G401 (cell line): Measurements from ENCODE around the gene CAPN7. TPM values are rescaled to one million over a fixed set of nuclear protein-coding genes. Genes with fewer than 3 reads are reported as not detected.

ENCODE experiments used
- DNase-seq: peaks from one replicate; pipeline ENCODE4 v3.0.0-alpha.2; 2015; ENCODE audit warnings: low spot score
- in situ Hi-C: cut with HindIII; loops from 2 replicates; pipeline ENCODE4 v1.10.0; 2016; ENCODE audit warnings: low sequenced_read_pairs, mixed read lengths
- total RNA-seq: library from RNA; depleted of rRNA; stranded (reverse); fragments of >200 nt; shearing (Covaris generic); gene quantifications from 2 replicates; pipeline ENCODE4 v1.2.3, GENCODE V29; 2014

Gene CAPN7
- total RNA-seq, 1 experiment from 2014 or later: 26.9 TPM

DNA sequence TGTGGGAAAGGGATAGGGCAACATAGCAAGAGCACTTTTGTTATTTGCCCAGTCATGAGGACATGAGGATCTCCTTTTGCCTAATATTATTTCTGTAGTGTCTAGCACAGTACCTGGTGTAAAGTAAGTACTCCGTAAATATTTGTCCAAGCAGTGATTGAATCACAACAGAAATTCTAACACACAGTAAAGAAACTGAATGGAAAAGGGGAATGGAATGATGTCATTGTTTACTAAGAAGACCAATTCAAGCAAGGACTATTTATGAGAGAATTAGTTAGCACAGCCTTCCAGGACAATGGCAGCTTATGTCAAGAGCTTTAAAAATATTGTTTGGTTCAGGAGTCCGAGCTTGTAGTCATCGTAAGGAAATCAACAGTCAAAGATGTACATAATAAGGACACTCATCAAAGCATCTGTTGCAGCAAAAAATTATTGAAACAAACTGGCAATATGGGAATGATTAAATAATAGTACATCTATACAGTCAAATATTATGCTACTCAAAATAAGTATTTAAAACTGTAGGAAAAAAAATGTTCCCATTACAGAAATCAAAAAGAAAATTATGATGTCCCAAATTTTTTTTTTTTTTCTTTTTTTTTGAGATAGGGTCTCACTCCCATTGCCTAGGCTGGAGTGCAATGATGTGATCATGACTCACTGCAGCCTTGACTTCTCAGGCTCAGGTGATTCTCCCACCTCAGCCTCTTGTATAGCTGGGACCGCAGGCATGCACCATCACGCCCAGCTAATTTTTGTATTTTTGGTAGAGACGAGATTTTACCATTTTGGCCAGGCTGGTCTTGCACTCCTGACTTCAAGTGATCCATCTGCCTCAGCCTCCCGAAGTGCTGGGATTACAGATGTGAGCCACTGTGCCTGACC is 17.9 kb downstream of the CAPN7 start:
- DNase-seq: no peak
- in situ Hi-C loops: no loop called here

GRCh38 chr3:15228147-15228546 is 22.1 kb downstream of the CAPN7 start:
- in situ Hi-C loops: no loop called here
- no peak for DNase-seq

- in situ Hi-C loops: no loop called here
- DNase-seq: no peak
These were observed 23.2 kb downstream of the CAPN7 start for GRCh38 chr3:15229262-15229661.

DNA sequence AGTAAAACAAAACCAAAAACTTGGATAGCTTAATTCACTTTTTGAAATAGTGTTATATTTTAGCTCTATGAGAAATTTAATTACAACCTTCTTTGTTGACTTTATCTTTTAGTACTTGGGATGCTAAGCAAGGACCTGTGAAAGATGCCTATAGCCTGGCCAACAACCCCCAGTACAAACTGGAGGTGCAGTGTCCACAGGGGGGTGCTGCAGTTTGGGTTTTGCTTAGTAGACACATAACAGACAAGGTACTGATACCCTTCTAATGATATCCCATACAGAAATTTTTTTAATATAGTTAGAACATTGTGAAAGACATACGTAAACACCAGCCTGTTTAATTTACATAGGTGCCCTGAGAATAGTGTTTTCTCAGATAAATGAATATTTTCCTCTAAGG is 35.3 kb downstream of the CAPN7 start:
- DNase-seq: peak; percentile 74
- in situ Hi-C loops: no loop called here

DNA sequence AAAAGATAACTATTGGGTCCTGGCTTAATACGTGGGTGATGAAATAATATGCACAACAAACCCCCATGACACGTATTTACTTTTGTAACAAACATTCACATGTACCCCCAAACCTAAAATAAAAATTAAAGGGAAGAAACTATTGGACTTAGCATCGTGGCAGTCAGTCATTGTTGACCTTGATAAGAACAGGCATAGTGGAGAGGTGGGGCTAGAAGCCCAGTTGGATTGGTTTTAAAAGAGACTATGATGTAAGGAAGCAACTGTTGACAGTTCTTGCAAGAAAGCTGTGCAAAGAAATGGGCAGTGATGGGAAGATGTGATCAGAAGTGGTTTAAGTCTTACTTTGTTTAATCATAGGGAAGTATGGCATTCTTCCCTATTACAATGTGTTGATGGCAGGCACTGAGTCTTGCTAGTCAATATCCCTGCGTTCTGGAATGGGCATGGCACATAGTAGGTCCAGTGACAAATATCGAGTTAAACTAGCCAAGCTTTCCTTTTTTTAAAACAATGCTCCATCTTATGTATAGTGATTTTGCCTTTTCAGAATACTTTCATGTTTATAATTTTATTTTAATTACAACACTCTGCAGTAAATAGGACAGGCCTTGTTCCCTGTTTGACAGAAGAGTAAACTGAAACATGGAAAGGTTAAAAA is 37.9 kb downstream of the CAPN7 start:
- DNase-seq: no peak
- in situ Hi-C loops: no loop called here

GRCh38 chr3:15246186-15246585 is 40.1 kb downstream of the CAPN7 start:
- no peak for DNase-seq
- in situ Hi-C loops: no loop called here

DNA sequence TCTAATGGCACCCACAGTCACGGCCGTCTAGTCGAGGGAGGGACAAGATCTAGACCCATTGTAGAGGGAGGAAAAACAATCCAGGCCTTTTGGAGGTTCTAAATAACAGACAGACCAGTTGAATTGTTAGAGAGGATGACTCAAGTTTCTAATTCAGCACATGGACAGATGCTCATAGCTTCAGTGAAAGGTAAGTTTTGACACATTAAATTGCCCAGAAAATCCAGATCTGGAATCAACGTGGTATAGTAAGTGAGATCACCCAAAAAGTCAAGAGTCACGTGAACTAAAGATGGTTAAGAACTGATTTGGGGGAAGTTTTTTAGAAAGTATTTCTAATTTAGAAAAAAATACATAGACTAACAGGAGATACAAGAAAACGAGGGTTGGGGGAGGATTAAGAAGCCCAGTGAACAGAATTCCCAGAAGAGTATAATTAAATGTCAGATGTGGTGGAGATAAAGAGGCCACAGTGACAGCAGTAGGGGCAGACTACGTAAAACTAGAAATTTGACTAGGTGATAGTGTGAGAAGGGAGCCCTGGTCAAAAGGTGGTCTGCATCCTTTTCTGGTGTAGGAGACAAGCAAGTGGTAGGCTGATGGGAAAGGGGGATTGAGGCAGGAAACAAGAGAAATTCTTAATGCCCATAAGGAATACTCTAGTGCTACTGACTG is 47.1 kb downstream of the CAPN7 start:
- no peak for DNase-seq
- in situ Hi-C loops: no loop called here

GRCh38 chr3:15255215-15255614 is 49.2 kb downstream of the CAPN7 start:
- in situ Hi-C loops: no loop called here
- no peak for DNase-seq

DNA sequence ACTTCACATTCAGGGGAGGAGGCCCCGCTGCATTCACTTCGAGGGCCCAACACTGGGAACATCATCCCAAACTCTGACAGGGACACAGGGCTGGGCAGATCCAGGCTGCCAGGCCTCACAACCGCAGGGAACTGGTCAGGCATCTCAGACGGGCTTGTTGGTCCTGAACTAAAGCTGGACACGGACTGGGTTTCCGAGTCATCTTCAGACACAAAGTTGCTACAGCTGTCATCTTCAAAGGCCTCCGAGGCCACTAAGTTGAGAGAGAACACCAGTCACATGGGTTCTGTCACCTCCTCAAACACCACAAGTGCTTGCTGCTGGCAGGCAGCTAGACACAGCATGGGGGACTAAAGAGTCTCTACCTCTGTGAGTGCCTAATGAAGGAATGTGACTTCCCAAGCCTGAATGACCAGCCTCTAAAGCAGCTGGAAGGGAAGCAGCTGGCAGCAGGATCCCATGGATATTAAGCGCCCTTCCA is 50.9 kb downstream of the CAPN7 start:
- DNase-seq: no peak
- in situ Hi-C loops: no loop called here

DNA sequence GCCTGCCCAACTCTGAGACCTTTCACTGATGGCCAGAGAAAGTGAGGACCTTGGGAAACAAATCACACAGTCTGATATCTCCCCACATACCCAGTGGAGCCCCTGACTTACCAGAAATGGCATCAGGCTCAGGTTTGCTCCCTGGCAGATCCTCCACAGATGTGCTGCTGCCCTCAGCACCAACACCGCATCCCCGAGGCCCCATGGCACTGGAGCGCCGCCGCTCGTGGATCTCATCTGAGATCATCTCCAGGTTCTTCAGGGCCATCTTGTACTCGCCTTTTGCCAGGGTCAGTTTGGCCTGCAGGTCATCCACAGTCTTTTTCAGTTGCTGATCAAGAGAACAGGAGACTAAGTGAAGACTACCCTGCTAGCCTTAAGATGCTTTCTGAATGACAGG is 52.7 kb downstream of the CAPN7 start:
- in situ Hi-C loops: no loop called here
- no peak for DNase-seq

DNA sequence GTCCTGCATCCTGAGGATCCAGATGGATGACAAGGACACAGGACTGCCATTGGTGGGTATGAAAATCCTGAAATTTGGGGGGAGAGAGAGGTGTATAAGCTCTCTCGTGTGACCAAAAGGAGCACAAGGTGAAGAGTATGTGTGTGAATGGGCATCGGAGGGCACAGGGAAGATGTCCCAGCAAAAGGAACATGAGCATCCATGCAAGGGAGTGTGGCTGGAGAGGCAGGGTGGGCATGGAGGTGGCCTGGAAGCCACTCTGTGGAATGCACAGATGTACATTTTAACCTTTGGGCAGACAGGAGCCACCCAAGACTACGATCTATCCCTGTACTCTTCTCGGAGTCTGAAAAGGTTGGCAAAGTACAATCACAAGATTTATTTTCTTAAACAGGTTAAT is 54.5 kb downstream of the CAPN7 start:
- in situ Hi-C loops: no loop called here
- no peak for DNase-seq

GRCh38 chr3:15261274-15261673 is 55.2 kb downstream of the CAPN7 start:
- DNase-seq: no peak
- in situ Hi-C loops: no loop called here

- in situ Hi-C loops: no loop called here
These were observed 56.0 kb downstream of the CAPN7 start for GRCh38 chr3:15262021-15262420.

DNA sequence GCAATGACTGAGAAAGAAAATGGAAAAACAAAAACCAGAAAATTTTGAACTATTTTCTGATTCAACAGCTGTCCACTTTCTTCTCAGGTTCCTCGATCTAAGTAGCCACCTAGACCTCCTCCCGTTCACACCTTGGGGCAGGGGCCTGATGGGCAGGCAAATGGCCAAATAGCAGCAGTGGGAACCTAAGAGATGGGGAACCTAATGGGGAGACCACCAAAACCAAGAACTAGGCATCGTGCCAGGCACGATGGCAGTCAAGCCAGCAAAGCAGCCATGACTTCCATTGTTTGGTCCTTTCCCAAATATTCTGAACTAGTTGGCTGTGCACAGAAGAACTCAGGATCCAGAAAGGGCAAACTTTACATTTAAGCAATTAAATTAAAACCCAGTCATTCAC is 57.1 kb downstream of the CAPN7 start:
- in situ Hi-C loops: no loop called here
- DNase-seq: no peak

More at GRCh38 chr3:15262021-15262420, 56.0 kb downstream of the CAPN7 start:
- no peak for DNase-seq

DNA sequence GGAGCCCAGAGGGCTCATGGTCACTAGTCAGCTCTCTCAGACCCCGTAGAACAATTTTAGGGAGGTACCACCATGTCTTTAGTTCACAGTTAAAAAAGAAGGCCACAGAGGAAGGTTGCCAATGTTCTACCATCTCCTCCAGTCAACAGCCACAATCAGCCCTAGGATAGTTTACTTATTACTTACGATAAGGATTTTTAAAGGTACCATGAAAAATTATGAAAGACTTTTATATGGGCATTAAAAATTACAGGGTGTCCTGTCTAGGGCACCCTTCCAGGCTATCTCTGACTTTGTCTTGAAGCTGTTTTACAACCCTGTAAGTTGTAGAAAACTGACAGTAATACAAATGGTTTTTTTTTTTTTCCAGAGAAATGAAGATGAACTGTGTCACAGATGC is 57.9 kb downstream of the CAPN7 start:
- no peak for DNase-seq
- in situ Hi-C loops: no loop called here

DNA sequence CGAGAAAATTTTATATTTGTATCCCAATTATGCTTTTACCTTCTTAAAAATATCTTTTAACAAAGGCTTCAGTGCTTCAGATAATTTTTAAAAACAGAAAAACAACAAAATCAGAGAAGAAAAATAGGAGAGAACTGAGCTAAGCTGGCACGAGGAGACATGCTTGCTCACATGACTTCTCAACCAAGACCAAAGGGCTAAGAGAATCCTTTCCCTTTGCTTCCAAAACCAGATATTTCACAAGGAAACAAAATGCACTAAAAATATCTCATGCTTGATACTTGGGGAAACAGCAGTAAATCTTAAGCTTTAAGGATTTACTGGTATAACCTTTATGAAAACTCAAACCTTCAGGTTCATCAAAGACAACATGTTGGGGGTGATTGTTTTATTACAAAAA is 58.4 kb downstream of the CAPN7 start:
- in situ Hi-C loops: no loop called here
- DNase-seq: no peak

- DNase-seq: no peak
- in situ Hi-C loops: no loop called here
These were observed 59.8 kb downstream of the CAPN7 start for GRCh38 chr3:15265655-15266509.

GRCh38 chr3:15266510-15267376 is 60.7 kb downstream of the CAPN7 start:
- no peak for DNase-seq
- in situ Hi-C loops: no loop called here
